ENCODE data around the gene GNAS-AS1.

GRCh38 chr20:58853466-58853865 is 2.8 kb upstream of the GNAS-AS1 start:
- no peak for TF ChIP-seq TAF1 (IDR thresholded peaks at IDR 0.05; ENCODE audit: borderline replicate concordance, low read depth, low read length)
- no peak for TF ChIP-seq POLR2A (IDR thresholded peaks at IDR 0.05; ENCODE audit: low read depth, low read length)
- TF ChIP-seq POLR2AphosphoS5 (IDR thresholded peaks at IDR 0.05; ENCODE audit: low read depth, low read length), result no peak

All from GM12892 (cell line).